ENCODE results near the gene HCLS1. TPM values are rescaled to one million over a fixed set of nuclear protein-coding genes. Genes with fewer than 3 reads are reported as not detected.

HCLS1 gene
- total RNA-seq, 1 experiment from 2014 or later, result 1.2 TPM

GRCh38 chr3:121661376-121661775 is 673 bp upstream of the HCLS1 start:
- peaks cover 11% of the 10 kb centered on the region in 2 experiments for H3K4me1 Mint-ChIP-seq
- H2BK5ac ChIP-seq (ENCODE audit: insufficient read length, low read length), result no peak overlapping the region
- H3K14ac ChIP-seq (ENCODE audit: insufficient read depth, low read length), result no peak overlapping the region
- DNase-seq, result no peak
- WGBS (ENCODE audit: extremely low coverage, insufficient read length, low lambda C conversion rate), result no CpG with 5 or more reads among the region's 6 CpGs
- no peak overlapping the region for H2AK5ac ChIP-seq (ENCODE audit: insufficient read length, low read length)
- peak overlapping the region in 1 of 3 experiments; percentile 70; a peak in 4 of 7 replicates for H3K27ac Mint-ChIP-seq
- H3T11ph ChIP-seq (ENCODE audit: low read length), result no peak overlapping the region
- H3K4me3 Mint-ChIP-seq, result no peak overlapping the region
- H3K27me3 Mint-ChIP-seq (ENCODE audit: low read depth), result no peaks in the 10 kb centered on the region
- no peak overlapping the region for H4K8ac ChIP-seq (replicated peaks; ENCODE audit: insufficient read length, low read depth, low read length)
- H2BK12ac ChIP-seq (ENCODE audit: insufficient read length, low read depth, low read length), result no peak overlapping the region
- TF ChIP-seq CTCF (conservative IDR thresholded peaks at IDR 0.05), result no peak
- no peaks in the 10 kb centered on the region; the same call in 1 of the 2 replicates for H3K4me1 ChIP-seq (ENCODE audit: insufficient read depth, low read length)
- peaks cover 8 to 35% (median 21%) of the 10 kb centered on the region in 3 experiments; a peak in 6 of 7 replicates for H3K36me3 Mint-ChIP-seq (ENCODE audit: insufficient read depth in 1 of 3, low read depth in 3 of 3)
- H3K9me3 ChIP-seq (ENCODE audit: control insufficient read depth, low read depth, low read length), result no peaks in the 10 kb centered on the region
- H3K4me2 ChIP-seq (ENCODE audit: insufficient read depth, insufficient read length, low read length), result no peak overlapping the region
- H3K79me2 ChIP-seq (ENCODE audit: insufficient read depth, low read length), result no peaks in the 10 kb centered on the region
- H3K4ac ChIP-seq (ENCODE audit: low read depth, low read length), result no peak overlapping the region
- no peaks in the 10 kb centered on the region for H3K9me3 Mint-ChIP-seq
- H2BK120ac ChIP-seq (ENCODE audit: low read depth, low read length, poor library complexity, severe bottlenecking), result no peak overlapping the region
- no peak overlapping the region for H3K23ac ChIP-seq (ENCODE audit: insufficient read length, low read depth, low read length)
- no peak overlapping the region for H3K56ac ChIP-seq (ENCODE audit: insufficient read length, low read depth, low read length)
- no peaks in the 10 kb centered on the region for H4K20me1 ChIP-seq (ENCODE audit: control insufficient read depth, insufficient read depth, insufficient read length)
- no peak overlapping the region for H3K9ac ChIP-seq (ENCODE audit: extremely low read depth, insufficient read length, low read length)
- no peak overlapping the region for H3K18ac ChIP-seq (ENCODE audit: insufficient read length, low read depth, low read length)
- H3K27ac ChIP-seq (ENCODE audit: insufficient read length, low read depth, low read length), result no peak overlapping the region
- no peaks in the 10 kb centered on the region for H3K23me2 ChIP-seq (ENCODE audit: insufficient read length, low read depth, low read length, poor library complexity, severe bottlenecking)
- H3K27me3 ChIP-seq (ENCODE audit: insufficient read depth, low read length), result no peaks in the 10 kb centered on the region
- H2AFZ ChIP-seq (ENCODE audit: low read length), result no peak overlapping the region
- no peak overlapping the region for H2BK20ac ChIP-seq (ENCODE audit: low read depth, low read length, poor library complexity, severe bottlenecking)
- H4K5ac ChIP-seq (ENCODE audit: insufficient read length, low read depth, low read length), result no peak overlapping the region
- no peak overlapping the region for H4K91ac ChIP-seq (ENCODE audit: insufficient read length, low read depth, low read length)
- H2BK15ac ChIP-seq (ENCODE audit: low read depth, low read length), result no peak overlapping the region
- no peaks in the 10 kb centered on the region for H3K79me1 ChIP-seq (ENCODE audit: insufficient read depth, low read depth, low read length, poor library complexity, severe bottlenecking)

Data from H9 (cell line).